OCI-M2 (cell line): ENCODE measurements around the gene PLD6.

ENCODE experiments used
- DNase-seq: peaks from one replicate; lab custom pipeline; 2025; ENCODE audit not compliant: unreplicated experiment; lab: John Stamatoyannopoulos, UW

Gene PLD6

GRCh38 chr17:17227608-17228520, 21.7 kb upstream of the PLD6 start:
- DNase-seq, result no peak

GRCh38 chr17:17226451-17227265, 20.5 kb upstream of the PLD6 start:
- DNase-seq, result no peak

GRCh38 chr17:17225901-17226300, 19.8 kb upstream of the PLD6 start:
- no peak for DNase-seq

- no peak for DNase-seq
Observed at GRCh38 chr17:17224137-17224536, 18.0 kb upstream of the PLD6 start.

GRCh38 chr17:17223736-17224135, 17.6 kb upstream of the PLD6 start:
- DNase-seq, result no peak

- no peak for DNase-seq
Observed at GRCh38 chr17:17221329-17221728, 15.2 kb upstream of the PLD6 start.

GRCh38 chr17:17220529-17220928, 14.4 kb upstream of the PLD6 start:
- no peak for DNase-seq

- DNase-seq, result no peak
Observed at GRCh38 chr17:17217995-17218394, 11.9 kb upstream of the PLD6 start.

GRCh38 chr17:17216776-17217175, 10.6 kb upstream of the PLD6 start:
- no peak for DNase-seq

- no peak for DNase-seq
Observed at GRCh38 chr17:17216236-17216635, 10.1 kb upstream of the PLD6 start.

- no peak for DNase-seq
Observed at GRCh38 chr17:17215575-17215974, 9.4 kb upstream of the PLD6 start.

GRCh38 chr17:17214646-17215436, 8.7 kb upstream of the PLD6 start:
- DNase-seq, result no peak

- no peak for DNase-seq
Observed at GRCh38 chr17:17213775-17214174, 7.6 kb upstream of the PLD6 start.

GRCh38 chr17:17207998-17208397, 1.9 kb upstream of the PLD6 start:
- DNase-seq, result no peak

GRCh38 chr17:17206913-17207335, 791 bp upstream of the PLD6 start:
- DNase-seq, result no peak

- DNase-seq, result no peak
Observed at GRCh38 chr17:17205368-17206123, 587 bp downstream of the PLD6 start.

- no peak for DNase-seq
Observed at GRCh38 chr17:17204635-17205231, 1.4 kb downstream of the PLD6 start.

- no peak for DNase-seq
Observed at GRCh38 chr17:17204041-17204591, 2.0 kb downstream of the PLD6 start.

GRCh38 chr17:17203173-17203730, 2.9 kb downstream of the PLD6 start:
- no peak for DNase-seq
